Panc1 (cell line): Measurements from ENCODE around the gene IL20RA. TPM values are rescaled to one million over a fixed set of nuclear protein-coding genes. Genes with fewer than 3 reads are reported as not detected.

Experiments used
- ATAC-seq: fragments of 200-7000 bp; cut with Tn5 transposase; 2 replicates; pipeline ENCODE4 v1.9.1; 2020; ENCODE audit warnings: mild to moderate bottlenecking, moderate library complexity
- BruUV-seq: library from RNA; stranded (reverse); fragments of 400-500 nt; replicated peaks from 2 replicates; lab custom pipeline; 2021; lab: Mats Ljungman, UMichigan
- CTCF ChIA-PET: fragments of 300-600 bp; sonication (Branson Sonifier 250); formaldehyde crosslinking; loops from one replicate; lab custom pipeline; 2022; ENCODE audit warnings: antibody characterized with exemption; lab: Charles Lee
- POLR2A ChIA-PET: fragments of 300-600 bp; sonication (Branson Sonifier 250); formaldehyde crosslinking; loops from one replicate; lab custom pipeline; 2022; ENCODE audit warnings: antibody characterized with exemption; lab: Charles Lee
- DNase-seq: peaks from one replicate; pipeline ENCODE4 v3.0.0-alpha.2; 2010; ENCODE audit warnings: low read depth, low spot score
- H3K27ac ChIP-seq: 2 replicates; pipeline ENCODE4 v1.5.1; 2011; ENCODE audit warnings: mild to moderate bottlenecking, low read length, inconsistent platforms
- H3K27me3 ChIP-seq: fragments of 200-500 bp; sonication (Bioruptor generic); 2 replicates; pipeline ENCODE4 v1.6.0; 2014; ENCODE audit warnings: low read length, inconsistent platforms; ENCODE audit not compliant: control insufficient read depth, insufficient read depth
- H3K36me3 ChIP-seq: fragments of 200-500 bp; sonication (Bioruptor generic); 2 replicates; pipeline ENCODE4 v1.5.1; 2014; ENCODE audit warnings: inconsistent platforms, mild to moderate bottlenecking, low read length, moderate library complexity; ENCODE audit not compliant: control insufficient read depth, insufficient read depth
- H3K4me1 ChIP-seq: 2 replicates; pipeline ENCODE4 v1.5.1; 2011; ENCODE audit warnings: inconsistent platforms, mild to moderate bottlenecking, low read length, moderate library complexity; ENCODE audit not compliant: control insufficient read depth, insufficient read depth
- H3K4me3 ChIP-seq, 2 experiments: 2 replicates each; pipeline ENCODE4 v1.5.1; 2011 to 2012; ENCODE audit warnings: low read depth in 2 of 2, low read length in 2 of 2, mild to moderate bottlenecking in 2 of 2, inconsistent platforms in 1 of 2, moderate library complexity in 1 of 2
- H3K9me3 ChIP-seq: fragments of 200-500 bp; sonication (Bioruptor generic); 2 replicates; pipeline ENCODE4 v1.5.1; 2014; ENCODE audit warnings: low read depth, mild to moderate bottlenecking, inconsistent platforms, low read length, moderate library complexity; ENCODE audit not compliant: control insufficient read depth, insufficient read depth
- CTCF ChIP-seq: fragments of 450-650 bp; IDR thresholded peaks from 2 replicates; pipeline ENCODE4 v1.5.1; 2017; ENCODE audit warnings: mild to moderate bottlenecking
- REST ChIP-seq, 2 experiments: IDR thresholded peaks; 2 replicates each; pipeline ENCODE4 v1.6.1; 2011 to 2012; ENCODE audit warnings: low read depth in 2 of 2, control low read depth in 1 of 2, low read length in 1 of 2, mild to moderate bottlenecking in 1 of 2, moderate library complexity in 1 of 2; ENCODE audit not compliant: insufficient read depth in 1 of 2
- SIN3A ChIP-seq: IDR thresholded peaks from 2 replicates; pipeline ENCODE4 v1.6.1; 2012; ENCODE audit warnings: low read depth, mild to moderate bottlenecking, low read length, moderate library complexity, borderline replicate concordance; ENCODE audit not compliant: insufficient read depth
- TCF7L2 ChIP-seq: IDR thresholded peaks from 2 replicates; pipeline ENCODE4 v1.6.1; 2011; ENCODE audit warnings: mild to moderate bottlenecking, low read depth, low read length, inconsistent platforms
- in situ Hi-C: cut with HindIII; loops from 2 replicates; pipeline ENCODE4 v1.10.0; 2016; ENCODE audit warnings: low sequenced_read_pairs, low pct_unique_long_range_greater_than_20kb
- intact Hi-C: fragments of 100-400 bp; cut with micrococcal nuclease; formaldehyde crosslinking; loops from one replicate; pipeline ENCODE4 v1.10.0; 2022; ENCODE audit not compliant: unreplicated experiment
- total RNA-seq: library from RNA; stranded (reverse); gene quantifications from one replicate; pipeline ENCODE4 v1.2.1, GENCODE V29; 2021; ENCODE audit not compliant: unreplicated experiment

Gene IL20RA
- total RNA-seq, 1 experiment from 2014 or later, result not detected

GRCh38 chr6:137013738-137014602, 30.8 kb downstream of the IL20RA start:
- BruUV-seq, result no TSS peak
- no peaks in the 10 kb centered on the region for H3K36me3 ChIP-seq
- DNase-seq, result peak; percentile 15
- H3K4me3 ChIP-seq, result no peak overlapping the region
- H3K27ac ChIP-seq, result no peak overlapping the region
- H3K4me1 ChIP-seq, result no peaks in the 10 kb centered on the region
- H3K27me3 ChIP-seq, result no peaks in the 10 kb centered on the region; the same call in 1 of the 2 replicates
- H3K9me3 ChIP-seq, result no peaks in the 10 kb centered on the region
- POLR2A ChIA-PET, result no interaction called here
- in situ Hi-C loops, result no loop called here
- peak; percentile 83 for ATAC-seq
- CTCF ChIA-PET, result no interaction called here
- TF ChIP-seq SIN3A, result no peak
- TF ChIP-seq TCF7L2, result no peak
- peak; percentile 77 for TF ChIP-seq CTCF
- intact Hi-C loops, result loop anchor here (5.0 kb wide), 1 partner anchor 42 kb away; no protein-coding TSS in a partner anchor

GRCh38 chr6:137013031-137013430, 31.7 kb downstream of the IL20RA start:
- no peaks in the 10 kb centered on the region for H3K9me3 ChIP-seq
- intact Hi-C loops (loop anchor here (5.0 kb wide), 1 partner anchor 41 kb away; no protein-coding TSS in a partner anchor), in situ Hi-C loops (no loop called here)
- no peak overlapping the region for H3K4me3 ChIP-seq
- ATAC-seq (no peak), DNase-seq (no peak)
- BruUV-seq, result no TSS peak
- H3K36me3 ChIP-seq, result no peaks in the 10 kb centered on the region
- ChIA-PET POLR2A (interaction anchor here (0.7 kb wide), 1 partner anchor 45 kb away, joined by 3 read pairs; no protein-coding TSS in a partner anchor), CTCF (no interaction called here)
- TF ChIP-seq CTCF (no peak), TCF7L2 (no peak), REST (IDR thresholded peaks at IDR 0.05; ENCODE audit: insufficient read depth in 1 of 2, low read depth in 2 of 2, low read length in 1 of 2) (no peak), SIN3A (no peak)
- no peaks in the 10 kb centered on the region for H3K4me1 ChIP-seq
- H3K27me3 ChIP-seq, result no peaks in the 10 kb centered on the region; the same call in 1 of the 2 replicates
- H3K27ac ChIP-seq, result no peak overlapping the region
